MM.1S (cell line): ENCODE results near the gene TTLL5.

Source experiments
- DNase-seq: peaks from one replicate; pipeline ENCODE4 v3.0.0-alpha.2; 2015
- H2AFZ ChIP-seq: fragments of 300-600 bp; sonication (generic); 2 replicates; pipeline ENCODE4 v1.6.0; 2016; ENCODE audit warnings: antibody characterized with exemption, low read length
- H3F3A ChIP-seq: fragments of 300-600 bp; sonication (generic); 2 replicates; pipeline ENCODE4 v1.6.1; 2016; ENCODE audit warnings: mild to moderate bottlenecking, antibody characterized with exemption, low read length, moderate library complexity, mixed read lengths; ENCODE audit not compliant: insufficient read depth
- H3K27ac ChIP-seq: fragments of 300-600 bp; sonication (generic); 2 replicates; pipeline ENCODE4 v1.5.1; 2016; ENCODE audit warnings: mild to moderate bottlenecking, low read length
- H3K27me3 ChIP-seq: fragments of 300-600 bp; sonication (generic); replicated peaks from 2 replicates; pipeline ENCODE4 v1.6.0; 2016; ENCODE audit warnings: low read length; ENCODE audit not compliant: insufficient read depth
- H3K36me3 ChIP-seq: fragments of 300-600 bp; sonication (generic); replicated peaks from 2 replicates; pipeline ENCODE4 v1.6.1; 2016; ENCODE audit warnings: mild to moderate bottlenecking, low read length, mixed read lengths; ENCODE audit not compliant: insufficient read depth
- H3K4me1 ChIP-seq: fragments of 300-600 bp; sonication (generic); 2 replicates; pipeline ENCODE4 v1.6.1; 2016; ENCODE audit warnings: low read length, mixed read lengths
- H3K4me2 ChIP-seq: fragments of 300-600 bp; sonication (generic); 2 replicates; pipeline ENCODE4 v1.6.0; 2016; ENCODE audit warnings: low read depth, low read length
- H3K4me3 ChIP-seq: fragments of 300-600 bp; sonication (generic); 2 replicates; pipeline ENCODE4 v1.5.1; 2016; ENCODE audit warnings: low read length, mixed read lengths
- H3K79me2 ChIP-seq: fragments of 300-600 bp; sonication (generic); 2 replicates; pipeline ENCODE4 v1.6.1; 2016; ENCODE audit warnings: mixed run types, low read length, mixed read lengths
- H3K9ac ChIP-seq: fragments of 300-600 bp; sonication (generic); 2 replicates; pipeline ENCODE4 v1.6.1; 2016; ENCODE audit warnings: low read length, mixed read lengths
- H3K9me2 ChIP-seq: fragments of 300-600 bp; sonication (generic); replicated peaks from 2 replicates; pipeline ENCODE4 v1.6.1; 2016; ENCODE audit warnings: mild to moderate bottlenecking, low read length, mixed read lengths; ENCODE audit not compliant: insufficient read depth
- H3K9me3 ChIP-seq: fragments of 300-600 bp; sonication (generic); replicated peaks from 2 replicates; pipeline ENCODE4 v1.6.1; 2016; ENCODE audit warnings: mild to moderate bottlenecking, low read length, mixed read lengths; ENCODE audit not compliant: insufficient read depth
- H4K20me1 ChIP-seq: fragments of 300-600 bp; sonication (generic); 2 replicates; pipeline ENCODE4 v1.6.1; 2016; ENCODE audit warnings: mild to moderate bottlenecking, low read length, moderate library complexity, mixed read lengths; ENCODE audit not compliant: insufficient read depth
- CTCF ChIP-seq: fragments of 300-600 bp; sonication (generic); IDR thresholded peaks from 2 replicates; pipeline ENCODE4 v1.5.1; 2016; ENCODE audit warnings: antibody characterized with exemption, low read length, mixed read lengths
- EZH2 ChIP-seq: fragments of 300-600 bp; sonication (generic); optimal IDR thresholded peaks from 2 replicates; pipeline ENCODE3; 2017; ENCODE audit warnings: low read depth, mild to moderate bottlenecking, antibody characterized with exemption, low read length, mixed read lengths
- EZH2phosphoT487 ChIP-seq: fragments of 300-600 bp; sonication (generic); IDR thresholded peaks from 2 replicates; pipeline ENCODE4 v1.6.1; 2018; ENCODE audit warnings: antibody characterized with exemption, low read length

The TTLL5 gene

DNA sequence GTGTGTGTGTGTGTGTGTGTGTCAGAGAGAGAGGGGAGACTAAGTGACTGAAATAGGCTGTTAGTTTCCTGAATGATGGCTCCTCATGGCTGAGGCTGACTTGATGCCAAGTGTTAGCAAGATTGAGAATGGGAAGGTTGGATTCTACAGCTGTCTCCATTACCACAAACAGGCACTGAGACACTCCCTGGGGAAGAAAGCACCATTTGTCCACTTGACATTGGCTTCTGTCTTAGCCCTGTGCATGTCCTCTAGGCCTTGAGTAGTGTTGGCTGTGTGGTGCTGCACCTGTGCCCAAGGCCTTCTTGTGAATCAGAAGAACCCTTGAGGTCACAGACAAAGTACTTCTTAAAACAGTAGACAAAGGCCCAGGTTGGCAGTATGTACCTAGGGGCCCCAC, 16.0 kb upstream of the TTLL5 start:
- Histone ChIP-seq H3K4me2 (no peak overlapping the region), H3K4me1 (no peaks in the 10 kb centered on the region), H2AFZ (no peak overlapping the region), H3K27me3 (no peaks in the 10 kb centered on the region), H3F3A (no peaks in the 10 kb centered on the region), H3K36me3 (no peaks in the 10 kb centered on the region), H3K9ac (no peak overlapping the region), H3K79me2 (no peaks in the 10 kb centered on the region), H4K20me1 (no peaks in the 10 kb centered on the region), H3K27ac (no peak overlapping the region), H3K9me3 (no peaks in the 10 kb centered on the region), H3K9me2 (no peaks in the 10 kb centered on the region), H3K4me3 (no peak overlapping the region)
- DNase-seq: no peak
- no peak for TF ChIP-seq EZH2
- no peak for TF ChIP-seq EZH2phosphoT487
- no peak for TF ChIP-seq CTCF

- Histone ChIP-seq H3K4me3 (no peak overlapping the region), H3K9ac (no peak overlapping the region), H3F3A (no peaks in the 10 kb centered on the region), H3K9me2 (no peaks in the 10 kb centered on the region), H3K4me2 (no peak overlapping the region), H4K20me1 (no peaks in the 10 kb centered on the region), H3K27me3 (no peaks in the 10 kb centered on the region), H2AFZ (no peak overlapping the region), H3K36me3 (no peaks in the 10 kb centered on the region), H3K9me3 (no peaks in the 10 kb centered on the region), H3K79me2 (no peaks in the 10 kb centered on the region), H3K27ac (no peak overlapping the region), H3K4me1 (no peaks in the 10 kb centered on the region)
- TF ChIP-seq EZH2 (no peak), EZH2phosphoT487 (no peak), CTCF (no peak)
- no peak for DNase-seq
Measured at GRCh38 chr14:75646762-75647161, 14.3 kb upstream of the TTLL5 start.

- H3K9ac ChIP-seq: no peak overlapping the region
- H3K9me3 ChIP-seq: no peaks in the 10 kb centered on the region
- H3K36me3 ChIP-seq: no peaks in the 10 kb centered on the region
- H4K20me1 ChIP-seq: no peaks in the 10 kb centered on the region
- DNase-seq: no peak
- no peak overlapping the region for H3K27ac ChIP-seq
- no peak overlapping the region for H3K4me3 ChIP-seq
- no peaks in the 10 kb centered on the region for H3K27me3 ChIP-seq
- no peaks in the 10 kb centered on the region for H3F3A ChIP-seq
- no peaks in the 10 kb centered on the region for H3K79me2 ChIP-seq
- no peak overlapping the region for H3K4me2 ChIP-seq
- H2AFZ ChIP-seq: no peak overlapping the region
- no peaks in the 10 kb centered on the region for H3K4me1 ChIP-seq
- TF ChIP-seq EZH2phosphoT487 (no peak), CTCF (no peak), EZH2 (no peak)
- no peaks in the 10 kb centered on the region for H3K9me2 ChIP-seq
Measured at GRCh38 chr14:75647640-75648039, 13.4 kb upstream of the TTLL5 start.
